GM19023 (cell line): Measurements from ENCODE around the gene LRRC73.
"Not testable (repeated sequence)": the region's sequence is repeated elsewhere in the genome, so short reads cannot be mapped to it uniquely, and the experiment has no call there.

Experiments used
- ATAC-seq: cut with Tn5 transposase; IDR thresholded peaks from one replicate; pipeline ENCODE4 v1.9.1; 2021; ENCODE audit warnings: mild to moderate bottlenecking, moderate library complexity; ENCODE audit not compliant: unreplicated experiment

Gene LRRC73

GRCh38 chr6:43467265-43467664, 42.9 kb downstream of the LRRC73 start:
- not testable (repeated sequence) for ATAC-seq

- ATAC-seq = no peak
These were observed 44.2 kb downstream of the LRRC73 start for GRCh38 chr6:43465948-43466347.

- no peak for ATAC-seq
These were observed 45.8 kb downstream of the LRRC73 start for GRCh38 chr6:43464337-43464736.

- no peak for ATAC-seq
These were observed 48.2 kb downstream of the LRRC73 start for GRCh38 chr6:43461936-43462335.

GRCh38 chr6:43460032-43460431, 50.1 kb downstream of the LRRC73 start:
- ATAC-seq = no peak

GRCh38 chr6:43459535-43459934, 50.6 kb downstream of the LRRC73 start:
- ATAC-seq = no peak

GRCh38 chr6:43458154-43458553, 52.0 kb downstream of the LRRC73 start:
- ATAC-seq = not testable (repeated sequence)

GRCh38 chr6:43457643-43458042, 52.5 kb downstream of the LRRC73 start:
- ATAC-seq = no peak
